Epidermal melanocyte (primary cell): ENCODE results near the gene ZBTB32.
A peak's percentile ranks its signal among the peaks of the same experiment; 100 is the strongest.

Experiments
- DNase-seq: peaks from one replicate; pipeline ENCODE4 v3.0.0; 2011; ENCODE audit warnings: low spot score; ENCODE audit not compliant: insufficient read length

The ZBTB32 gene

DNA sequence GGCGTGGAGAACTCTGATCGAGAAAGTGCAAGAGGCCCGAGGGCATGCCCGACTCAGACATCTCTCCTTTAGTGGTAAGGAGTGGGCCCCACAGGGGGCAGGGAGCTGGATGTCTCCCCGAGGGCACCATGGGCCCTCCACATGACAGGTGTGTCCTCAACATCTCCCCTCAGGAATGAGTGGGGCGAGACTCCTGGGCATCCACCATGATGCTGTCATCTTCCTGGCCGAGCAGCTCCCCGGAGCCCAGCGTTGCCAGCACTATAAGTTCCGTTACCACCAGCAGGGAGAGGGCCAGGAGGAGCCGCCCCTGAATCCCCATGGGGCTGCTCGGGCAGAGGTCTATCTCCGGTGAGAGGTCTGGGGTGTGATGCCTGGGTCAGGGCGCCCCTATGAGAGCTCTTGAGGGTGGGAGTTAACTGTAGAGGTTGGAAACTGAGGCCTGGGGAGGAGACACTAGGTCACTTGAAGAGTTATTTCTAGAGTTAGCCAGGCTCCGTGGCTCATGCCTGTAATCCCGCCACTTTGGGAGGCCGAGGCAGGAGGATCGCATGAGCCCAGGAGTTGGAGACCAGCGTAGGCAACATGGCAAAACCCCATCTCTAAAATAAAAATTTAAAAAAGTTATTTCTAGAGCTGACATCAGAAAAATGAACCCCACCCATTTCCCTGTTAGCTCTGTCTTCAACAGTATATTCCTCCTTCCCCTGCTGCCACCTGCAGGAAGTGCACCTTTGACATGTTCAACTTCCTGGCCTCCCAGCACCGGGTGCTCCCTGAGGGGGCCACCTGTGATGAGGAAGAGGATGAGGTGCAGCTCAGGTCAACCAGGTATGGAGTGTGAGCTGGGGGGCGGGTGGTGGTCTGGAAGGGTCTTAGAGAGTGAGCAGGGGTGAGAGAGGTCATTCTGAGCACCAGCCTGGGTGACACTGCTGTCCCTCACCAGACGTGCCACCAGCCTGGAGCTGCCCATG is 32.8 kb downstream of the ZBTB32 start:
- no peak for DNase-seq

DNA sequence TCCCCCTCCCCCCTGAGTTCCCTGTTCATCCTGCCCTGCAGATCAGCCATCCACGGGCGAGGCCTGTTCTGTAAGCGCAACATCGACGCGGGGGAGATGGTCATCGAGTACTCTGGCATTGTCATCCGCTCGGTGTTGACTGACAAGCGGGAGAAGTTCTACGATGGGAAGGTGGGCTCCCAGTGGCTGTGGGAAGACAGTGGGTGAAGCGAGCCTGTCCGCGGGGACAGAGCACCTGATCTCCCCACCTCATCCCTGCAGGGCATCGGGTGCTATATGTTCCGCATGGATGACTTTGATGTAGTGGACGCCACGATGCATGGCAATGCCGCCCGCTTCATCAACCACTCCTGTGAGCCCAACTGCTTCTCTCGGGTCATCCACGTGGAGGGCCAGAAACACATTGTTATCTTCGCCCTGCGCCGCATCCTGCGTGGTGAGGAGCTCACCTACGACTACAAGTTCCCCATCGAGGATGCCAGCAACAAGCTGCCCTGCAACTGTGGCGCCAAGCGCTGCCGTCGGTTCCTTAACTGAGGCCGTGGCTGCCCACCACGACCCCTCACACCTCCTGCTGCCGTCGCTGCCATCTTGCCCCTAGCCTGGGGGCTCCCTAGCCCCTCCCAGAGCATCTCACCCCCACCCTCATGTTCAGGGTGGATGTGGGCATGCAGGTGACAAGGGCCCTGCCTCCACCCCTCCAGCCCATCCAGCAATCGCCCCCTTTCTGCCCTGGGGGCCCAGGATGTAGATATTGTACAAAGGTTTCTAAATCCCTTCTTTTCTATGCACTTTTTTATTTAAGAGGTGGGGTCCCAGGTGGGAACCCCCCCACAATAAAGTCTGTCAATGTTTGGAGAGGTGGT is 33.9 kb downstream of the ZBTB32 start:
- no peak for DNase-seq

GRCh38 chr19:35738887-35739229 is 34.5 kb downstream of the ZBTB32 start:
- no peak for DNase-seq

DNA sequence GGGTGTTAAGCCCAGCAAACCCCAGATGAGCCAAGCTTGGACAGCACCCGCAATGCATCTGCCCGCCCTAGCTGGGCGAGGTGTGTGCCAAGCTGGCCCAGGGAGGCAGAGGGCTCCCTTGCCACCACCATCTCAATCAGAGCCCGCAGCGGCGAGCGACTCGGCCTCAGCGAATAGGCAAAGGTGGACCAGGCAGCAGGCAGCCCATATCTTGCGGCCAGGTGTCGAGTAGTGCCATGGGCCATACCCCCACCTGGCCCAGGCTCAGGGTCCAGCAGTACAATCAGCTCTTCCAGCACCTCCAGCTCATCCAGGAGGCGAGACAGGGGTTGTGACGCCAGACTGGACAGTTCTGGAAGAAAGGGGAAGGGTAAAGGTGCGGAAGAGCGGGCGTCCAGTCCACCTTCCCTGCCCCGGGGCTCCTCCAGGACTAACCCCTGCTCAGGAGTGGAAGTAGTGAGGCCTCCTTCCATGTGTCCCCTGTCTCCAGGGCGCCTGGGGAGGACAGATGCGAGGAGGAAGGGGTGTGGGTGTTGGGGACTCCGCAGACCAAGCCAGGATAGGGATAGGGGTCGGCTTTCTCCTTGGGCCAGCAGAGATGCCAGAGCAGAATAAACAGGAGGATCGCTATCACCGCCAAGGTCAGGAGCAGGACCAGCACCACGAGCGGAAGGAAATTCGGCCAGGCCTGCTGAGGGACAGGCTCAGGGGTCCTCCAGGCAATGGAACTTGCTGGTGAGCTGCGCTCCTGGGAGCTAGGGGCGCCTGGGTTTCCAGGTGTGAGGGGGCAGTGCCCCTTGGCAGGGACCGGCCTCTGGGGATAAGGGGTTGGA is 35.1 kb downstream of the ZBTB32 start:
- DNase-seq: no peak

DNA sequence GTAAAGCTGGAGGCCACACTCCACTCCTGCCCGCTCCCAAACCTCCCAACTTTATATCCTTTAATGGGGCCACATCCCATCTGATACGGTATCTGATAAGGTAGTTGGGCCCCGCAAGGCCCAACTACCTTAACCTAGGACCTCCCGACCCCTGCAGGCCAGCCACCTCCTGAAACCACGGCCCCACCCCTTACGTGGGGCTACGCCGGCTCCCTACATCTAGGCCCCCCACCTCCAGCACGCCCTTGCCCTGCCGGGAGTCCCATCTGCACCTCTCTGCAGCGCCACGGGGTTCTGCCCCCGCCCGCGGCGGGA is 35.7 kb downstream of the ZBTB32 start:
- DNase-seq: no peak

DNA sequence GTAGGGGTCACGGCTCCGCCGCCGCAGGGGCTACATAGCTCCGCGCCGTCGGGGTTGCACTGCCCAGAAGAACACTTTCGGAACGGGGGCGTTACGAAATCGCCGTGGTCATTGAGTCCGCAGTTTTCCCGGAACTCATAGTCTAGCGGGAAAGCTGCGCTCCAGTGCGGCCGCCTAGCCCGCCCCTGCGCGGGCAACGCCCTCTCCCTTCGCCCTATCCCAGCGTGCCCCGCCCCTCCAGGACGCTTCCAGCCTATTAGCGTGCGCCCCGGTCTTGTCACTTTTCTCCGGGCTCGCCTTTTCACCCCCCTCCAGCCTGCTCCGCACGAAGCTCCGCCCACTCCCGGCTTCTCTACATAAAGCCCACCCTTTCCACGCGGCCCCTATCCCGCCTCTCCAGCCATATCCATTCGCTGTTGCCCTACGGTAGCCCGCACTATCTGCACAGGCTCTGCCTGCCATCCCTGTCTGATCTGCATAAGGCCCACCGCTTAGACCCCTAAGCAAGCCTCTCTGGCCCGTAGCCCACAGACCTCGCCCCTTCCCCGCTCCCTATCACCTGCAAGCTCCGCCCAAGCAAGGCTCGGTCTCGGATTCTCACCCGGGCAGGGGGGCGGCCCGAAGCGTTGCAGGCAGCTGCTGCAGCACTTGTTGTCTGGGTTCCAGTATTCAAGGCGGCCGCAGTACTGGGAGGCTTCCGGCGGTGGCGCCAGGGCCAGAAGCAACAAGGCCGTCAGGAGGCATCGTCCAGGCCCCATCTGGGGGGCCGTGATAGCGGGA is 36.3 kb downstream of the ZBTB32 start:
- peak; percentile 100 for DNase-seq

- DNase-seq: no peak
These were observed 36.8 kb downstream of the ZBTB32 start for GRCh38 chr19:35741203-35741515.

DNA sequence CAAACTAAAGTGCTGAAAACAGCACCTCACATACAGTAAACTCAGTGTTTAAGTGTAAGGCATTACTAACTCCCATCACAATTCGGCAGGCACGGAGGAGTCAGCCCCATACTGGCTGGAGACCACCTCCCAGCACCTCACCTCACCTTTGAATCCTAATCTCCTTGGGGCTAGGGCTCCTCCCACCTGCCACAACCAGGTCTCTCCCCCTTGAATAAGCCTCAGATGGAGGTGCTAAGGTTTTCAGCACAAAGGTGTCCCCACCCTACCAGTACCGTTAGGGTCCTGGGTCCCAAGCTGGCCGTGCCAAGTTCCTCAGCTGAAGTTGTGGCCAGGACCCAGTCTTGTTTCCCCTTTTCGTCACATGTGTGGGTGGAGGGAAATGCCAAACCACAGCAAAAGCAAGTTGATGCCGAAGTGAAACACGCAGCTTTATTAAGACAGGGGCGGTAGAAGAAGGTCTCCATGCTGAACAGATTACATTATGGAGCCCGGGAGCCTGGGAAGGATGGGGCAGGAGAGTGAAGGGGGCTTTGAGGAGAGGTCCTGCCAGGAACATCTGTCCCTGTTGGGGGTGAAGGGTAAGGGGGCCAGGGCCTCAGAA is 37.9 kb downstream of the ZBTB32 start, which contains the start of gene IGFLR1:
Gene IGFLR1, minus strand, starts transcription at position 332 of the 604 bp plus-strand sequence. CDS start 1,272 bp downstream, outside the sequence.
- DNase-seq: no peak

DNA sequence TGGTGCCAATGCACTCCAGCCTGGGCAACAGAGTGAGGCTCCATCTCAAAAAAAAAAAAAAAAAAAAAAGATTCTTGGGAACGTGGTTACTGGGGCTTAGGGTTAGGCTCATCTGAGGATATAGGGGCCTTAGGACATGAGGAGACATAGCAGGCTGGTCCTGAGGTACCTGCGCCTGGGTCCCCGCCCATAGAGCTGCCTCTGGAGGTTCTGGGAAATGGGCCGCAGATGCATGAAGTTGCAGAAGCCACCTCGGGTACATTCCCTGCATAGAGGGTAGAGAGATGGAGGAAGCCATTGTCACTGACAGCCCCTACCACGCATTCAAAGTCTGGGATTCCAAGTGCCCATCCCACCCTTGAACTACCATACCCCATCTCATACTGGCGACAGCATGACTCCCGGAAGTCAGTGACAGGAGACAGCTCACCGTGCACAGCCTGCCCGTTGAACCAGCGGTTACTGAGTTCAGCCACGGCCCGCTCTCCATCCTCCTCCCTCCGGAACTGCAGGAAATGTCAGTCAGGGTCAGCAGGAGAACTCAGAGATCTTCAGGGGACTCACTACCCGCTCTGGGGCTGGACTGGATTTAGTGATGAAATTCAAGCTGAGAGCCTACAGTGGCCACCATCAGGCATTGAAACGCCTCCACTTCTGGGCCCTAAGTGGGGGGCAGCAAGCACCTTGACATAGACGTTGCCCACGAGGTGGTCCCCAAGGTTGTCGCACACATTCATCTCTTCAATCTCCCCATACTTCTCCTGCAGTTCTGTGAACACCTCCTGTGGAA is 39.5 kb downstream of the ZBTB32 start:
- no peak for DNase-seq

- DNase-seq: peak; percentile 69
These were observed 40.3 kb downstream of the ZBTB32 start for GRCh38 chr19:35744430-35745327.

DNA sequence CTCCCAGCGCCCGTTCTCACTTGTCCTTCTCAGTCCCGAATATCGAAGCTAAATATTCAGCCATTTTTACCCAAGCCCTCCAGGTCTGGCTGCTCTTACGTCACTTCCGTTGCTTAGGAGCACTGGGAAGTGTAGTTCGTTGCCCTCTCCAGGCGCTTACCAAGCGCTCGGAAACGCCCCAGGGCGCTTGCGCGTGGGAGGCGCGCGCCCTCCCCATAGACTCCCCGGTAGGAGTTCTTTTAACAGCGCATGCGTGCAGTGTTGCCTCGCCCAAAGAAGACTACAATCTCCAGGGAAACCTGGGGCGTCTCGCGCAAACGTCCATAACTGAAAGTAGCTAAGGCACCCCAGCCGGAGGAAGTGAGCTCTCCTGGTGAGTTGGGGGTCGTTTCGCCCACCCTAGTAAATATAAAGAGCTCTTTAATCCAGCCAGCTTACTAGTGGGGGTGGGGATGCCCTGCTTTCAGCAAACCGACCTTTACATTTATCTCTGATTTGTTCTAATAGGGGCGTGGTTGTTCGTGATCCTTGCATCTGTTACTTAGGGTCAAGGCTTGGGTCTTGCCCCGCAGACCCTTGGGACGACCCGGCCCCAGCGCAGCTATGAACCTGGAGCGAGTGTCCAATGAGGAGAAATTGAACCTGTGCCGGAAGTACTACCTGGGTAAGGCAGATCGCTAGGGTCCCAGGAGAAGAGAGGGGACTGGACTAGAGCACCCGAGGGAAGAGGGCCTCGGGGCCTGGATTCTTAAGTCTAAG is 41.1 kb downstream of the ZBTB32 start, which contains the start of the genes PSENEN and U2AF1L4:
Gene PSENEN, plus strand, starts transcription at position 324 of the 759 bp plus-strand sequence. Its CDS starts 280 bp downstream, at position 604.
Gene U2AF1L4, minus strand, starts transcription at position 91 of the 759 bp plus-strand sequence. Its CDS starts 27 bp downstream, at position 64.
- DNase-seq: peak; percentile 74

GRCh38 chr19:35746087-35746462 is 41.7 kb downstream of the ZBTB32 start:
- no peak for DNase-seq

GRCh38 chr19:35746531-35746930 is 42.2 kb downstream of the ZBTB32 start:
- no peak for DNase-seq

DNA sequence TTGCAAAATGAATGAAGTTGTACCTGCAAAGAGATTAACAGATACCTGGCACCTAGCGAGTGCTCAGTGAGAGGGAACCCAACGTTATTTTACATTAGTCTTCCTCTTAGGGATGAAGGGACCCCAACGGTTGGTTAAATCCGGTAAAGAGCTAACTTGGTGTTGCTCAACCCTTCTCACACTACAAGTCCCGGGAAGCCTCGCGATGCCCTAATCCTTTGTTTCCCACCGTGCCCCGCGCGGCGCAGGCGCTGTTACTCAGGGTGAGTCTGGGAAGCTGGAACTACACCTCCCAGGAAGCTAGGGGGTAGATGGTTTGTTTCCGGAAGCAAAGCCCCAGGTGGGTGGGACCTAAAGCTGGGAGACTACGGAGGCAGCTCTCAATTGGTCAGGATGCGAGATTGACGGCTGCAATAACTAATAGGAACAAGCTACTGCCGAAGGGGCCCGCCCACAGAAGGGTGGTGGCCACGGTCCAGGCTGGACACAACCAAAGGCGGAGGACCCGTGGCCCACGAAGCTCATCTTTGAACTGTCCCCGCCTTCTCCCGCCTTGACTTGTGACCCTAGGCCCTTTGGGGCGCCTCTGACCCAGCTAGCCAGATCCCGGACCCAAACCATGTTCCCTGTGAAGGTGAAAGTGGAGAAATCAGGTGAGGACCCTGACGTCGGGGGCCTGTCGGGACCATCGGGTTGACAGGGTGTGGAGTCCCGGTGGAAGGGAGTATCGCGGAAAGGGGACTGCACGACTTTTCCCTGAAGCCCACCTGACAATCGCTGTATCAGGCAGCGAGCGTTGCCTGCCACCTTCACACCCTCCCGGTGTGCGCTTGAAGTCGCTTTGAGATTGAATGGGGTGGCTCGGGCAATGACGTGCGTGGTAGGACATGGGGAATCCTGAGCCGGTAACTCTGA is 44.0 kb downstream of the ZBTB32 start, which contains the start of gene LIN37:
Gene LIN37, plus strand, starts transcription at position 471 of the 915 bp plus-strand sequence. Its CDS starts 149 bp downstream, at position 620.
- peak; percentile 82 for DNase-seq

DNA sequence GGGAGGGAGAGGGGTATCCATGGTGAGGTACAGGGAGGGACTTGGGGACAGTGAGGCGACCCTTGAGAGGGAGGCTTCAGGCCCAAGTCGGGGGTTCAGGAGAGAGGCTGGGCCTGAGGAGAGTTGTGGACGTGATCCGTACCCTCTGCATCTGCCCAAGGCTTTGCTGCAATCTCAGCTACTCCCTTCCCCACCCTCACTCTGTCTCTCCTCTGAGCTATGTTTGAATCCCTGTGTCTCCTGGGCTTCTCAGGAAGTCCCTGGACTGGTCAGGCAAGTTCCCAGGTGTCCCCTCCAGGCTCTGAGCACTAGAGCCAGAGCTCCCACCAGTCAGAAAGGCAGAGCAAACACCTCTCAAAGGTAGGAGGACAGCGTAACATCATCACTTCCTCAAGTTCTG is 45.8 kb downstream of the ZBTB32 start:
- no peak for DNase-seq
